GM12875 (cell line): ENCODE data around the gene ENPP5.

Experiments used
- H3K4me3 ChIP-seq: one replicate; pipeline ENCODE4 v1.5.1; 2011; ENCODE audit warnings: low read depth, low read length, control low read depth
- TF ChIP-seq, protein P1 (sequence below): IDR thresholded peaks from 2 replicates; pipeline ENCODE4 v1.5.1; 2011; ENCODE audit warnings: low read depth, mild to moderate bottlenecking, control low read depth, inconsistent platforms, low read length, moderate library complexity, borderline replicate concordance; ENCODE audit not compliant: insufficient read depth

Gene ENPP5

GRCh38 chr6:46211917-46212316 is 41.1 kb upstream of the ENPP5 start:
- H3K4me3 ChIP-seq: no peak overlapping the region
- TF ChIP-seq, protein P1, sequence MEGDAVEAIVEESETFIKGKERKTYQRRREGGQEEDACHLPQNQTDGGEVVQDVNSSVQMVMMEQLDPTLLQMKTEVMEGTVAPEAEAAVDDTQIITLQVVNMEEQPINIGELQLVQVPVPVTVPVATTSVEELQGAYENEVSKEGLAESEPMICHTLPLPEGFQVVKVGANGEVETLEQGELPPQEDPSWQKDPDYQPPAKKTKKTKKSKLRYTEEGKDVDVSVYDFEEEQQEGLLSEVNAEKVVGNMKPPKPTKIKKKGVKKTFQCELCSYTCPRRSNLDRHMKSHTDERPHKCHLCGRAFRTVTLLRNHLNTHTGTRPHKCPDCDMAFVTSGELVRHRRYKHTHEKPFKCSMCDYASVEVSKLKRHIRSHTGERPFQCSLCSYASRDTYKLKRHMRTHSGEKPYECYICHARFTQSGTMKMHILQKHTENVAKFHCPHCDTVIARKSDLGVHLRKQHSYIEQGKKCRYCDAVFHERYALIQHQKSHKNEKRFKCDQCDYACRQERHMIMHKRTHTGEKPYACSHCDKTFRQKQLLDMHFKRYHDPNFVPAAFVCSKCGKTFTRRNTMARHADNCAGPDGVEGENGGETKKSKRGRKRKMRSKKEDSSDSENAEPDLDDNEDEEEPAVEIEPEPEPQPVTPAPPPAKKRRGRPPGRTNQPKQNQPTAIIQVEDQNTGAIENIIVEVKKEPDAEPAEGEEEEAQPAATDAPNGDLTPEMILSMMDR: no peak

DNA sequence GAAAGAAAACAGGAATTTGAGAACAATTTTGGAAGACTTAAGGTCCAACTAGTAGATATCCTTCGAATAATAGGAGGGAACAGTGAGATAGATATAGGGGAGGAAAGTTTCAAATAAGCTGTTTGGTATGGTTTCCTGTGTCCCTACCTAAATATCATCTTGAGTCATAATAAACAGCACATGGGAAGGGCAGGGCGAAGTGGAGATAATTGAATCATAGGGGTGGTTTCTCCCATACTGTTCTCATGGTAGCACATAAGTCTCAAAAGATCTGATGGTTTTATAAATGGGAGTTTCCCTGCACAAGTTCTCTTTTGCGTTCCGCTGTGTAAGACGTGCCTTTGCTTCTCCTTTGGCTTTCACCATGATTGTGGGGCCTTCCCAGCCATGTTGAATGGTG is 39.5 kb upstream of the ENPP5 start:
- TF ChIP-seq, protein P1: no peak
- H3K4me3 ChIP-seq: no peak overlapping the region

DNA sequence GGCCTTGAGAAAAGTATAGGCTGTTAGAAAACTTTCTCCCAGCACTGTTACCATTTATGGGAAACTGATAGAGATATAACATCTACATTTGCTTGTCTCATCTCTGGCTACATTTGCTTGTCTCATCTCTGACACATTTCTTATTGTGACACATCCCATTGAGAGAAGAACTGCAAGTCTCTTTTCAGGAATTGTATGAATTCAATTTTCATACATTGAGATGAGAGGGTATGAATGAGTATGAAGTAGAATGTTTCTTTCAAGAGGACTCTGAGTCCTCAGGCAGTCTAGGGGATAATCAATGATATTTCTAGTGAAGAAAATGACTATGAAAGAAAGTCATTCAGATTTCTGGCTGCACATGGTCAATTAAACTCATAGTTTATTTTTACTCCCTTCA is 37.5 kb upstream of the ENPP5 start:
- TF ChIP-seq, protein P1: no peak
- no peak overlapping the region for H3K4me3 ChIP-seq

- TF ChIP-seq, protein P1: no peak
- no peak overlapping the region for H3K4me3 ChIP-seq
Observed at GRCh38 chr6:46207174-46207573, 36.4 kb upstream of the ENPP5 start.

DNA sequence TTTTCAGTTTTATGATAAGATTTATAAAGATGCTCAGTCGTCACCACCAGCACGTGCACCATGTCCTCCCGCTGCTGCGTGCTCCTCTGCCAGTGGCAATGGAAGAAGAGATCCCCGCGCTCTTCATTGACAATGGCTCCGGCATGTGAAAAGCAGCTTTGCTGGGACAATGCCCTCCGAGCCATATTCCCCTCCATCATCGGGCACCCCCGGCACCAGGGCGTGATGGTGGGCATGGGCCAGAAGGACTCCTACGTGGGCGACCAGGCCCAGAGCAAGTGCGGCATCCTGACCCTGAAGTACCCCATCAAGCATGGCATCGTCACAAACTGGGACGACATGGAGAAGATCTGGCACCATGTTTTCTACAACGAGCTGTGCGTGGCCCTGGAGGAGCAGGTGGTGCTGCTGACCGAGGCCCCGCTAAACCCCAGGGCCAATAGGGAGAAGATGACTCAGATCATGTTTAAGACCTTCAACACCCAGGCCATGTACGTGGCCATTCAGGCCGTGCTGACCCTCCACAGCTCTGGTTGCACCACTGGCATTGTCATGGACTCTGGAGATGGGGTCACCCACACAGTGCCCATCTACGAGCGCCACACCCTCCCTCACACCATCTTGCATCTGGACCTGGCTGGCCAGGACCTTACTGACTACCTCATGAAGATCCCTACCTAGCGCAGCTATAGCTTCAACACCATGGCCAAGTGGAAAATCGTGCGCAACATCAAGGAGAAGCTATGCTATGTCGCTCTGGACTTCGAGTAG is 34.3 kb upstream of the ENPP5 start:
- no peak overlapping the region for H3K4me3 ChIP-seq
- TF ChIP-seq, protein P1: no peak

GRCh38 chr6:46203391-46204177 is 32.8 kb upstream of the ENPP5 start:
- TF ChIP-seq, protein P1: no peak
- no peak overlapping the region for H3K4me3 ChIP-seq

DNA sequence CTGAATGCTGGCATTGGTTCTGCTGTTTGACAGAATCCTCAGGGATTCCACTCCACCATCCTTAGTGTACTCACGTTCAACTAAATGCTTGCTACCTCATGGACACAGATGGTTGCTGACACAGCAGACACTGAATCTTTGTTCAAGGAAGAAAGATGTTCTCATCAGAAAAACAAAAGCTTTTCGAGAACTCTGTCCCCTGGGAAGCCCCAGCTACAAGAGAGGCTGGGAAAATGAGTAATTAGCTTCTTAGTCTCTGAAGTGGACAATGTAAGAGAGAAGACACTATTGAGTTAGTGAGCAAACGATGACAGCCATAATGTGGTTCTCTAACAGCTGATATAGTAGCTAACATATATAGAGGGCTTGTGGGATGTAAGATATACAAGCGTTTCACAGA is 30.9 kb upstream of the ENPP5 start:
- no peak overlapping the region for H3K4me3 ChIP-seq
- TF ChIP-seq, protein P1: no peak
